Duodenal mucosa (tissue), 2 donors: ENCODE measurements around the gene ZMYND11.
"Not testable (repeated sequence)": the region's sequence is repeated elsewhere in the genome, so short reads cannot be mapped to it uniquely, and the experiment has no call there.

ENCODE experiments used
- H3K27ac ChIP-seq: one replicate; pipeline ENCODE4 v1.7.0; 2013; ENCODE audit warnings: low read depth, low read length
- H3K27me3 ChIP-seq, 2 donors: one replicate each; pipeline ENCODE4 v1.7.0; 2013; ENCODE audit warnings: low read length in 2 of 2, control low read depth in 1 of 2; ENCODE audit not compliant: insufficient read depth in 2 of 2, control insufficient read depth in 1 of 2
- H3K36me3 ChIP-seq, 2 donors: one replicate each; pipeline ENCODE4 v1.7.0; 2013; ENCODE audit warnings: low read length in 2 of 2, control low read depth in 1 of 2; ENCODE audit not compliant: insufficient read depth in 2 of 2, control insufficient read depth in 1 of 2
- H3K4me1 ChIP-seq, 2 donors: one replicate each; pipeline ENCODE4 v1.7.0; 2013; ENCODE audit warnings: low read length in 2 of 2, control low read depth in 1 of 2; ENCODE audit not compliant: insufficient read depth in 2 of 2, control insufficient read depth in 1 of 2
- H3K4me3 ChIP-seq, 2 donors: one replicate each; pipeline ENCODE4 v1.7.0; 2013; ENCODE audit warnings: low read length in 2 of 2, low read depth in 1 of 2
- H3K9ac ChIP-seq, 2 donors: one replicate each; pipeline ENCODE4 v1.7.0; 2013; ENCODE audit warnings: low read length in 2 of 2, low read depth in 1 of 2
- H3K9me3 ChIP-seq, 2 donors: one replicate each; pipeline ENCODE4 v1.7.0; 2013; ENCODE audit warnings: low read length in 2 of 2, control low read depth in 1 of 2; ENCODE audit not compliant: control insufficient read depth in 1 of 2

Gene ZMYND11

DNA sequence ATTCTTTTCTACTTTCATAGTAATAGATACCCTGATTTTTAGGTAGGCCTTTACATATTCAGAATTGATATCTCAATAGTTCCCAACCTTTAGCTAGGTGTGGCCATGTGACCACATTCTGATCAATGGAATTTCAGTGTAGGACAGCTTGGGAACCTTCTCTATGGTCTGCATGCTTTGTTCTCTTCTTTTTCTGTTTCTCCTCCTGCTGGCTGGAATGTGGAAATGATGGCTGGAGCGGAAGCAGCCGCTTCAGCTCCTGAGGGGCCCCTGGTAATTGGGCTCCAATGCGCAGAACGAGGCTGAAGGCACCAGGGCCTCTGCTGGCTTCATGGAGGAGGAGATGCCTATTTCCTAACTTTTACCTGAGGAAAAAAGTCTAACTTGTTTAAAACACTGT is 152.6 kb downstream of the ZMYND11 start:
- H3K27ac ChIP-seq, result no peak overlapping the region
- no peaks in the 10 kb centered on the region for H3K4me1 ChIP-seq
- H3K4me3 ChIP-seq, result no peak overlapping the region
- H3K9ac ChIP-seq, result no peak overlapping the region
- peaks cover 8 to 29% of the 10 kb centered on the region in 2 donors for H3K36me3 ChIP-seq
- H3K9me3 ChIP-seq, result no peaks in the 10 kb centered on the region
- no peaks in the 10 kb centered on the region for H3K27me3 ChIP-seq

DNA sequence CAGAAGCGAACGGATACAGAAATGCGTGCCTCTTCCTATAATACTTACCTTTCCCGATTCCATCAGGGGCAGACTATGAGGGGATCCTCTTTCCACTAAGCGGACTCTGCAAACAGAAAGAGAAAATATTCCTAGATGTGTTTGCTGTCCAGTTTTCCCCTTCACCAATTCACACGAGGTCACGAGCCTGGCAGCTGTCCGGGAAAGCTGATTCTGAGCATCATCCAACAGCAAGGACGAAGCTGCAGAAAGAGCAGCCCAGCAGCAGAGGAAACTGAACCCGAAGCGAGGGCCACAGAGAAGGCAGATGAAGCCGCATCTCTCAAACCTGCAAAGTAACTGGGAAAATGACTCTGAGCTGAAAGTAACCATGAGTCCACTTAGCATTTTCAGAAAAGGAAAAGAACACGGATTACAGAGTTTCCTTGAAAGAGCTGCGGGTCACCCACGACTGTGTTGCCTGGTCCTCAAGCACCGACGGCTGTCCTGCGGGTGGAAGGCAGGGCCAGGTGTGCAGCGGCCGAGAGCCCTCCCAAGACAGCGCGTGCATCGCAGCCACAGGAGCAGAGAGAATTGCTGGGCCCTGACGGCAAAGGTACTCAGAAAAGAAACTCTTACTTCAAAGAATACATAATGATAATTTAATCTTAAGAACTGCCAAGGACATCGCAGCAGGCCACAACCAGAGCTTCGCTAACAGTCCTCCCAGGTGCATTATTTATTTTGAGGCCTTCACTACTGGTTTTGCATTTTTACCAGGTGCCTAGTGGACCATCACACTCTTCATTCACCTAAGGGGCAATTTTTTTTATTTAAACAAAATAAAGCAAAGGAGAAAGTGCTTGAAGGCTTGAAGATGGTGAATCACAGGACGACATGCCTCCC is 153.3 kb downstream of the ZMYND11 start:
- Histone ChIP-seq H3K9ac (no peak overlapping the region), H3K4me1 (no peaks in the 10 kb centered on the region), H3K9me3 (no peaks in the 10 kb centered on the region), H3K36me3 (peaks cover 5 to 27% of the 10 kb centered on the region in 2 donors), H3K4me3 (no peak overlapping the region), H3K27me3 (no peaks in the 10 kb centered on the region), H3K27ac (no peak overlapping the region)

DNA sequence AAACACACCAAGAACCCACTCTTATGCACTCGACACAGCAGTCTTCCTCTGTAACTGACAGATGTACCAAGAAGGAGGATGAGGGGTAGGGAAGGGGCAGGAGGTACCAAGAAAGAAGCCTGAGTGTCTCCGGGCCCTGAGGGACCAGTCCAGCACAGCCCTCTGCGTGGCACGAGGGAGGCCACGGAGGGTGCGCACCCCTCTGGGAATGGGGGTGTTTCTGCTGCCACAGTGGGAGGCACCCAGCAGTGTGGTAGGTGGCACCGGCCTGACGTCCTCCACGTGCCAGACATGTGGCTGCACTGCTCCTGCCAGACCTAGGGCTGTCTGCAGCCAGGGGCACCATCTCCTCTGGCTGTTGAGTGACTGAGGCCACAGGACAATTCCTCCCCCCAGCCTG is 154.3 kb downstream of the ZMYND11 start:
- peaks cover 0 to 18% of the 10 kb centered on the region in 2 donors for H3K36me3 ChIP-seq
- H3K27ac ChIP-seq, result no peak overlapping the region
- H3K9me3 ChIP-seq, result no peaks in the 10 kb centered on the region
- H3K27me3 ChIP-seq, result no peaks in the 10 kb centered on the region
- no peak overlapping the region for H3K9ac ChIP-seq
- no peak overlapping the region for H3K4me3 ChIP-seq
- no peaks in the 10 kb centered on the region for H3K4me1 ChIP-seq

DNA sequence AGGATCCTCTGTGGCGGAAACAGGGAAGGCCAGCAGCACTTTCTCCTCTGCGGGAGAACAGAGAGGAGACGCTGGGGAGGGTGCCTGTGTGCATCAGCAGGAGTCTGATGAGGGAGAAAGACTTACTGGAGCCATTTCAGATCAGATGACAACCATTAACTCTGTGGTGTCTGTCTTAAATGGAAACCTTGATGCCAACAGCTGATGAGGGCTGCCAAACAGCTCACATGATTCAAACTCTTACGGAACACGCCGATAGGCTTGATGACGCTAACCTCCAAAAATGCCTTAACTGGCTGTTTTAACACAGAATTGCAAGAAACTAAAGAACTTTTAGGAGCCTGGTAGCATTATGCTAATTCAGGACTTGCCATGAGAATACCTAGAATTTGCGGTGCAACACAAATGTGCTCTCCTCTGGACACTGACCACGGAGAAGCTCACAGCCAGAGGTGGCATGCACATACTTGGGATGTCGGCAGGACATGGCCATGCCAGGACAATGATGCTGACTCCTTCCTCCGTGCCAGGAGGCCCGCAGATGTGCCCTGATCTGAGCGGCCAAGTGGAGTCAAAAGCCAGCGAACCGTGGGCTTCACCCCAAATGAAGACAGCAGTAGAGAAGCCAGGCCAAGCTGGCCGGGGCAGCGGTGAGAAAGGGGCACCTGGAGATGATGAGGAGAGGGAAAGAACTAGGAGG is 154.9 kb downstream of the ZMYND11 start:
- Histone ChIP-seq H3K4me3 (no peak overlapping the region), H3K4me1 (no peaks in the 10 kb centered on the region), H3K9me3 (no peaks in the 10 kb centered on the region), H3K36me3 (peaks cover 0 to 15% of the 10 kb centered on the region in 2 donors), H3K27me3 (no peaks in the 10 kb centered on the region), H3K27ac (no peak overlapping the region), H3K9ac (no peak overlapping the region)

DNA sequence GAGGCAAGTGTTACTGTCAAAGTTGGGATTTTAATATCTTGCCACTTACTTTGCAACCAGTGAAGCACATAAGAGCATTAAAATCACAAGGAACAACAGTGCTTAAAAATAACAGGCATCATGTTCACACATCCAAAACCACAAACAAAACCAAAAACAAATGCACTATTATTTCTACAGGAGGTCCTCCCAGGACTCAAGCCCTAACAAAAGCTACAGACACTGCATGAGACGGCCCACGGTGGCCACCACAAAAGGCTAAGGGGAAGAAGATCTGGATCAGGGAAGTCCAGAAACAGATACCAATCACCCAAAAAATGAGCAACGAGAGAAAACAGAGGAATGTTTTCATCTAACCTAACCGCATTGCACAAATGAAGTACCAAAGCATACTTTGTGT is 158.4 kb downstream of the ZMYND11 start:
- no peak overlapping the region for H3K27ac ChIP-seq
- H3K4me1 ChIP-seq, result no peaks in the 10 kb centered on the region
- no peaks in the 10 kb centered on the region for H3K27me3 ChIP-seq
- H3K9me3 ChIP-seq, result no peaks in the 10 kb centered on the region
- peaks cover 3 to 7% of the 10 kb centered on the region in 2 donors for H3K36me3 ChIP-seq
- no peak overlapping the region for H3K4me3 ChIP-seq
- no peak overlapping the region for H3K9ac ChIP-seq

DNA sequence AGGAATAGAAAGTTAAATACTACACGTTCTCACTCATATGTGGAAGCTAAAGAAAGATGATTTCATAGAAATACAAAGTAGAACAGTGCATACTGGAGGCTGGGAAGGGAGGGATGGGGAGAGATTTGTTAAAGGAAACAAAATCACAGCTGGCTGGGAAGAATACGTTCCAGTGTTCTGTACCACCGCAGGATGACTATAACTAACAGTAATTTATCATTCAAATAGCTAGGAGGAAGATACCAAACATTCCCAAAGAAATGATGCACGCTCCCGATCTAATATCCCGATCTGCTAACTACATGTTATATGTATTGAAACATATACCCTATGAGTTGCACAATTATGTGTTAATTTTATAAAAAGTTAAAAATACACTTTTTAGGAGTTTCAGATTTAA is 162.3 kb downstream of the ZMYND11 start:
- Histone ChIP-seq H3K9ac (no peak overlapping the region), H3K9me3 (no peaks in the 10 kb centered on the region), H3K36me3 (peaks cover 3 to 13% of the 10 kb centered on the region in 2 donors), H3K27me3 (no peaks in the 10 kb centered on the region), H3K4me3 (no peak overlapping the region), H3K4me1 (no peaks in the 10 kb centered on the region), H3K27ac (peak overlapping the region; percentile 36)

DNA sequence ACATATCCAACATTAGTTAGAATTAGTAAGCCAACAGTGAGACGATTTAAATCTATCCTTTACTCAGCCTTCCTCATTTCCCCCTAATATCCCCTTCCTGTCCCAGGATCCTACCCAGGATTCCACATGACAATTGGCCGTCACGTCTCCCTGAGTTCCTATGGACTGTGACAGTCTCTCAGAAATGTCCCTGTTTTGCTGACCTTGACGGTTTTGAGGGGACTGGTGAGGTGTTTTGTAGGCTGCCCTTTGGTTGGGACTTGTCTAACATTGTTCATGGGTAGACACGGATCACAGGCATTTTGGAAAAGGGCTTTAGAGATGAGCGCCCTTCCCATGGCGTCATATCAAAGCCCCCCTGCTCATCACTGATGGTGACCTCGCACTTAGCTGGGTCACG is 162.8 kb downstream of the ZMYND11 start:
- Histone ChIP-seq H3K27ac (no peak overlapping the region), H3K4me1 (no peaks in the 10 kb centered on the region), H3K4me3 (no peak overlapping the region), H3K9me3 (no peaks in the 10 kb centered on the region), H3K27me3 (no peaks in the 10 kb centered on the region), H3K9ac (no peak overlapping the region), H3K36me3 (peaks cover 3 to 17% of the 10 kb centered on the region in 2 donors)

DNA sequence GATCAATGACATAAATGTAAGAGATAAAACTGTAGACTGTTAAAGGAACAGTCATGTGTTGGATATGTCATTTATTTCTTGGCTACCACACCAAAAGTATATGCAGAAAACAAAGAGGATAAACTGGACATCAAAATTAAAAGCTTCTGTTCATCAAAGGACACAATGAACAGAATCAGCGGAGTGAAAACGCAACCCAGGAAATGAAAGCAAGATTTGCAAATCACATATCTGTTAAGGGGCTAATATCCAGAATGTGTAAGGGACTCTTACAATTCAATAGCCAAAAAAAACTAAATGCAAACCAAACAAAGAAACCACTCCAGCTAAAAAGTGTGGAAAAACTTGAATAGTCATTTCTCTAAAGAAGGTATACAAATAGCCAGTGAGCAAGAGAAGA is 164.3 kb downstream of the ZMYND11 start:
- Histone ChIP-seq H3K9ac (no peak overlapping the region), H3K27me3 (no peaks in the 10 kb centered on the region), H3K9me3 (no peaks in the 10 kb centered on the region), H3K36me3 (peaks cover 3 to 19% of the 10 kb centered on the region in 2 donors), H3K4me3 (no peak overlapping the region), H3K27ac (no peak overlapping the region), H3K4me1 (no peaks in the 10 kb centered on the region)

DNA sequence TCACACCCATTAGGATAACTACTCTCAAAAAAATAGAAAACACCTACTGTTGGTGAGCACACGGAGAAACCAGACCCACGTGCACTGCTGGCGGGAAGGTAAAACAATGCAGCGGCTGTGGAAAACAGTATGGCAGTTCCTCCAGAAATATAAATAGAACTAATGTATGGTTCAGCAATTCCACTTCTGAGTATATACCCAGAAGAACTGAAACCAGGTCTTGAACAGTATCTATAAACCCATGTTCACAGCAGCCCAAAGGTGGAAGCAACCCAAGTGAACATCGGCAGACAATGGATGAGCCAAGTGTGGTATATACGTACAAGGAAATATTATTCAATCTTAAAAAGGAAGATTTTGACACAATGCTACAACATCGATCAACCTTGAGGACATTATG is 164.7 kb downstream of the ZMYND11 start:
- peaks cover 3 to 24% of the 10 kb centered on the region in 2 donors for H3K36me3 ChIP-seq
- H3K9me3 ChIP-seq, result no peaks in the 10 kb centered on the region
- no peak overlapping the region for H3K9ac ChIP-seq
- no peaks in the 10 kb centered on the region for H3K27me3 ChIP-seq
- H3K27ac ChIP-seq, result no peak overlapping the region
- no peak overlapping the region for H3K4me3 ChIP-seq
- H3K4me1 ChIP-seq, result no peaks in the 10 kb centered on the region

DNA sequence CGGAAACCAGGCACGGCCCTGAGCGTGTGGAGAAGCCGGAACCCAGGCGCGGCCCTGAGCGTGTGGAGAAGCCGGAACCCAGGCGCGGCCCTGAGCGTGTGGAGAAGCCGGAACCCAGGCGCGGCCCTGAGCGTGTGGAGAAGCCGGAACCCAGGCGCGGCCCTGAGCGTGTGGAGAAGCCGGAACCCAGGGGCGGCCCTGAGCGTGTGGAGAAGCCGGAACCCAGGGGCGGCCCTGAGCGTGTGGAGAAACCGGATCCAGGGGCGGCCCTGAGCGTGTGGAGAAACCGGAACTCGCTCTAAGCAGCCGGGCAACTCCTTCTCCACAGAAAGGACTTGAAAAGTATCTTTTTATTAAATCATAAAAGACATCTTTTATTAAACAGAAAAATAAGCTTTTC is 165.3 kb downstream of the ZMYND11 start:
- H3K4me3 ChIP-seq, H3K27ac ChIP-seq, H3K4me1 ChIP-seq, H3K9ac ChIP-seq, H3K27me3 ChIP-seq, H3K9me3 ChIP-seq: not testable (repeated sequence)
- H3K36me3 ChIP-seq, result peaks cover 3 to 27% of the 10 kb centered on the region in 2 donors
